Keratinocyte (primary cell): ENCODE results near the gene FGF12. TPM values are rescaled to one million over a fixed set of nuclear protein-coding genes. Genes with fewer than 3 reads are reported as not detected.

Experiments
- DNase-seq: peaks from one replicate; pipeline ENCODE4 v3.0.0-alpha.2; 2011; ENCODE audit warnings: low read depth, missing footprints, low spot score
- FAIRE-seq: peaks from 2 replicates; lab custom pipeline; 2011; peaks lifted over from hg19 to GRCh38; lab: Jason Lieb, UNC
- H2AFZ ChIP-seq: 2 replicates; pipeline ENCODE4 v1.6.0; 2012; ENCODE audit warnings: low read length, control low read depth, inconsistent platforms; ENCODE audit not compliant: control insufficient read depth
- H3K27ac ChIP-seq: 2 replicates; pipeline ENCODE4 v1.5.1; 2011; ENCODE audit warnings: low read length; ENCODE audit not compliant: control insufficient read depth, insufficient read depth
- H3K27me3 ChIP-seq: 3 replicates; pipeline ENCODE4 v1.6.0; 2011; ENCODE audit warnings: low read length; ENCODE audit not compliant: control insufficient read depth, insufficient read depth; ENCODE audit errors: extremely low read depth
- H3K36me3 ChIP-seq, 2 experiments: 2 replicates in 1 of 2; 3 replicates in 1 of 2; pipeline ENCODE4 v1.5.1; 2011; ENCODE audit warnings: low read length in 2 of 2, mild to moderate bottlenecking in 1 of 2; ENCODE audit not compliant: control insufficient read depth in 2 of 2, insufficient read depth in 2 of 2; ENCODE audit errors: extremely low read depth in 1 of 2
- H3K4me1 ChIP-seq: 3 replicates; pipeline ENCODE4 v1.5.1; 2011; ENCODE audit warnings: low read length; ENCODE audit not compliant: control insufficient read depth, insufficient read depth; ENCODE audit errors: extremely low read depth
- H3K4me2 ChIP-seq: 3 replicates; pipeline ENCODE4 v1.6.0; 2011; ENCODE audit warnings: low read depth, low read length; ENCODE audit not compliant: control insufficient read depth, insufficient read depth; ENCODE audit errors: extremely low read depth
- H3K4me3 ChIP-seq, 3 experiments: fragments of 200-600 bp in 1 of 3; sonication (generic) in 1 of 3; 2 replicates in 2 of 3; 3 replicates in 1 of 3; pipeline ENCODE4 v1.5.1; 2011 to 2016; ENCODE audit warnings: low read length in 3 of 3, mild to moderate bottlenecking in 3 of 3, control low read depth in 2 of 3, inconsistent platforms in 1 of 3, low read depth in 1 of 3, mixed read lengths in 1 of 3, mixed run types in 1 of 3, moderate library complexity in 1 of 3; ENCODE audit not compliant: control insufficient read depth in 2 of 3, insufficient read depth in 2 of 3; ENCODE audit errors: extremely low read depth in 1 of 3
- H3K79me2 ChIP-seq: 2 replicates; pipeline ENCODE4 v1.6.0; 2012; ENCODE audit warnings: low read length; ENCODE audit not compliant: control insufficient read depth, insufficient read depth
- H3K9ac ChIP-seq: 3 replicates; pipeline ENCODE4 v1.6.0; 2011; ENCODE audit warnings: low read length; ENCODE audit not compliant: control insufficient read depth, insufficient read depth; ENCODE audit errors: extremely low read depth
- H3K9me1 ChIP-seq: 3 replicates; pipeline ENCODE4 v1.6.0; 2011; ENCODE audit warnings: low read length; ENCODE audit not compliant: control insufficient read depth, insufficient read depth; ENCODE audit errors: extremely low read depth
- H3K9me3 ChIP-seq: 2 replicates; pipeline ENCODE4 v1.5.1; 2012; ENCODE audit warnings: low read depth, low read length; ENCODE audit not compliant: control insufficient read depth
- H4K20me1 ChIP-seq: 3 replicates; pipeline ENCODE4 v1.6.0; 2011; ENCODE audit warnings: low read length; ENCODE audit not compliant: control insufficient read depth, insufficient read depth; ENCODE audit errors: extremely low read depth
- EZH2 ChIP-seq: IDR thresholded peaks from one replicate; pipeline ENCODE4 v1.6.1; 2012; ENCODE audit warnings: inconsistent platforms, mild to moderate bottlenecking, low read length, moderate library complexity
- dilution Hi-C: fragments of 300-500 bp; cut with MboI; formaldehyde crosslinking; loops from one replicate; pipeline ENCODE4 v1.7.0; 2020; ENCODE audit warnings: low sequenced_read_pairs; ENCODE audit not compliant: extremely low pct_ligation_motif_present
- polyA plus RNA-seq, 5 experiments: library from polyadenylated mRNA; depleted of rRNA in 3 of 5; stranded (reverse) in 3 of 5; stranded (forward) in 1 of 5; unstranded in 1 of 5; fragments of >200 nt; gene quantifications; 1 replicate in 1 of 5; 2 replicates in 3 of 5; 3 replicates in 1 of 5; pipeline versions ENCODE4 v1.2.1 to v1.2.3, GENCODE V29; 2011 to 2012; ENCODE audit warnings: missing spikeins in 2 of 5, low read depth in 1 of 5, low replicate concordance in 1 of 5
- TF ChIP-seq, protein P1 (sequence below), 3 experiments: IDR thresholded peaks in 1 of 3; conservative IDR thresholded peaks in 1 of 3; optimal IDR thresholded peaks in 1 of 3; 2 replicates in 2 of 3; 3 replicates in 1 of 3; pipeline versions ENCODE3 to v1.5.1; 2011; ENCODE audit warnings: low read length in 3 of 3, mild to moderate bottlenecking in 3 of 3, moderate library complexity in 2 of 3, control low read depth in 1 of 3, inconsistent platforms in 1 of 3; ENCODE audit not compliant: insufficient read depth in 2 of 3; ENCODE audit errors: extremely low read depth in 1 of 3

The FGF12 gene
- polyA plus RNA-seq, 1 donor (not counting 4 experiments of a cell fraction or from before 2014, with no cell fraction given), result 4.1 TPM

DNA sequence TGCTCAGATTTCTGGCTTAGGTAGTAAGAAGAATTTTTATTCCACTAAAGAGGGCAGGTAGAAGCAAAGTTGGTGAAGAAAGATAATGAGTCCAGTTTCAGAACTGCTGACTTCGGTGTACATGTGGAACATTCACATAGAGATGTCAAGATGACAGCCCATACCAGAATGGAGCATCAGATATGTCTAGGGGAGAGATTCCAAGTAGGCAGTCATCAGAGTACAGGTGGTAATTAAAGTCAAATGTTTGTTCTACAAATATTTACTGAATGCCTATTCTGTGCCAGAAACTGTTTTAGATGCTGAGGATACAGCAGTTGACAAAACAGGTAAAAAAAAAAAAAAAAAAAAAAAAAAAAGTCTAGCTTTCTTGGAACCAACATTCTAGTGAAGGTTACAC is 81.9 kb downstream of the FGF12 start:
- no peak for FAIRE-seq
- H2AFZ ChIP-seq, result no peak overlapping the region
- dilution Hi-C loops, result no loop called here

DNA sequence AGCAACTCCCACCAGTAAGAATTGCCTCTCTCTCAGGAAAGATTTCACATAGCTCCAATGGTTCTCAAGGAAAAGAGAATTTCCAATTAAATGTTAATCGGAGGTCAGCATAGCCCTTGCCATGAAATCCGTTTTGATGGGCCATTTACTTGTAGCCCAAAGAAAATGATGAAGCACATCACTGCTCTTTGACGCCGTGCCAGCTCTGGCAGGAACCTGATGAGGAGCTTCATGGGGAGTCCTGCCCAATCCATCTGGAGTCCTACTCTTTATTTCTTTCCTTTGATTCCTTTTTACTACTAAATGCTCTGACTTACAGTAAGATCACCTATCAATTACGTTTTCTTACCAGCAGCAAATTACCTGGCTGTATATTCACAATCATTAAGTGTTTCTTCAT is 84.7 kb downstream of the FGF12 start:
- H3K27me3 ChIP-seq, result no peaks in the 10 kb centered on the region
- dilution Hi-C loops, result no loop called here
- no peak for FAIRE-seq

More for the DNA sequence above, 81.9 kb downstream of the FGF12 start:
- no peak for TF ChIP-seq EZH2
- TF ChIP-seq, protein P1, sequence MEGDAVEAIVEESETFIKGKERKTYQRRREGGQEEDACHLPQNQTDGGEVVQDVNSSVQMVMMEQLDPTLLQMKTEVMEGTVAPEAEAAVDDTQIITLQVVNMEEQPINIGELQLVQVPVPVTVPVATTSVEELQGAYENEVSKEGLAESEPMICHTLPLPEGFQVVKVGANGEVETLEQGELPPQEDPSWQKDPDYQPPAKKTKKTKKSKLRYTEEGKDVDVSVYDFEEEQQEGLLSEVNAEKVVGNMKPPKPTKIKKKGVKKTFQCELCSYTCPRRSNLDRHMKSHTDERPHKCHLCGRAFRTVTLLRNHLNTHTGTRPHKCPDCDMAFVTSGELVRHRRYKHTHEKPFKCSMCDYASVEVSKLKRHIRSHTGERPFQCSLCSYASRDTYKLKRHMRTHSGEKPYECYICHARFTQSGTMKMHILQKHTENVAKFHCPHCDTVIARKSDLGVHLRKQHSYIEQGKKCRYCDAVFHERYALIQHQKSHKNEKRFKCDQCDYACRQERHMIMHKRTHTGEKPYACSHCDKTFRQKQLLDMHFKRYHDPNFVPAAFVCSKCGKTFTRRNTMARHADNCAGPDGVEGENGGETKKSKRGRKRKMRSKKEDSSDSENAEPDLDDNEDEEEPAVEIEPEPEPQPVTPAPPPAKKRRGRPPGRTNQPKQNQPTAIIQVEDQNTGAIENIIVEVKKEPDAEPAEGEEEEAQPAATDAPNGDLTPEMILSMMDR (optimal IDR thresholded peaks at IDR 0.05 in 1 of 3, IDR thresholded peaks at IDR 0.05 in 1 of 3, conservative IDR thresholded peaks at IDR 0.05 in 1 of 3; ENCODE audit: extremely low read depth in 1 of 3, insufficient read depth in 2 of 3, low read length in 3 of 3), result no peak
- H3K27me3 ChIP-seq, result no peaks in the 10 kb centered on the region
- H3K9me3 ChIP-seq, result no peaks in the 10 kb centered on the region
- no peaks in the 10 kb centered on the region for H3K79me2 ChIP-seq
- H3K4me2 ChIP-seq, result no peak overlapping the region
- no peaks in the 10 kb centered on the region for H3K36me3 ChIP-seq
- no peak overlapping the region for H3K27ac ChIP-seq
- no peak overlapping the region for H3K4me3 ChIP-seq
- no peak overlapping the region for H3K9ac ChIP-seq
- no peaks in the 10 kb centered on the region for H3K4me1 ChIP-seq
- DNase-seq, result no peak
- H3K9me1 ChIP-seq, result no peaks in the 10 kb centered on the region
- no peaks in the 10 kb centered on the region for H4K20me1 ChIP-seq

More for the DNA sequence above, 84.7 kb downstream of the FGF12 start:
- Histone ChIP-seq H3K9ac (no peak overlapping the region), H3K79me2 (no peaks in the 10 kb centered on the region), H3K27ac (no peak overlapping the region), H3K36me3 (no peaks in the 10 kb centered on the region), H3K9me1 (no peaks in the 10 kb centered on the region), H3K4me1 (no peaks in the 10 kb centered on the region), H3K9me3 (no peaks in the 10 kb centered on the region), H3K4me3 (no peak overlapping the region), H3K4me2 (no peak overlapping the region), H4K20me1 (no peaks in the 10 kb centered on the region), H2AFZ (no peak overlapping the region)
- DNase-seq, result no peak
- TF ChIP-seq EZH2, result no peak
- TF ChIP-seq, protein P1 (optimal IDR thresholded peaks at IDR 0.05 in 1 of 3, IDR thresholded peaks at IDR 0.05 in 1 of 3, conservative IDR thresholded peaks at IDR 0.05 in 1 of 3; ENCODE audit: extremely low read depth in 1 of 3, insufficient read depth in 2 of 3, low read length in 3 of 3), result no peak
